GM12865 (cell line): ENCODE data around the gene VKORC1L1.
"Not testable (repeated sequence)": the region's sequence is repeated elsewhere in the genome, so short reads cannot be mapped to it uniquely, and the experiment has no call there.

Experiments
- DNase-seq: peaks from one replicate; pipeline ENCODE4 v3.0.0; 2010; ENCODE audit warnings: low read depth
- H3K4me3 ChIP-seq: 2 replicates; pipeline ENCODE4 v1.5.1; 2011; ENCODE audit warnings: mild to moderate bottlenecking, low read depth, low read length, control low read depth
- TF ChIP-seq, protein P1 (sequence below): IDR thresholded peaks from 2 replicates; pipeline ENCODE4 v1.5.1; 2011; ENCODE audit warnings: low read length, control low read depth, low read depth, inconsistent platforms; ENCODE audit not compliant: insufficient read depth; ENCODE audit errors: missing control alignments

The VKORC1L1 gene

GRCh38 chr7:65872776-65873581 lies at the start of gene VKORC1L1:
TSS of gene VKORC1L1 (plus strand) at chr7:65873074. CDS start at chr7:65873372, 298 bp downstream.
- peak; percentile 97 for DNase-seq
- H3K4me3 ChIP-seq: peak within 1 kb of the TSS; percentile 82
- TF ChIP-seq, protein P1, sequence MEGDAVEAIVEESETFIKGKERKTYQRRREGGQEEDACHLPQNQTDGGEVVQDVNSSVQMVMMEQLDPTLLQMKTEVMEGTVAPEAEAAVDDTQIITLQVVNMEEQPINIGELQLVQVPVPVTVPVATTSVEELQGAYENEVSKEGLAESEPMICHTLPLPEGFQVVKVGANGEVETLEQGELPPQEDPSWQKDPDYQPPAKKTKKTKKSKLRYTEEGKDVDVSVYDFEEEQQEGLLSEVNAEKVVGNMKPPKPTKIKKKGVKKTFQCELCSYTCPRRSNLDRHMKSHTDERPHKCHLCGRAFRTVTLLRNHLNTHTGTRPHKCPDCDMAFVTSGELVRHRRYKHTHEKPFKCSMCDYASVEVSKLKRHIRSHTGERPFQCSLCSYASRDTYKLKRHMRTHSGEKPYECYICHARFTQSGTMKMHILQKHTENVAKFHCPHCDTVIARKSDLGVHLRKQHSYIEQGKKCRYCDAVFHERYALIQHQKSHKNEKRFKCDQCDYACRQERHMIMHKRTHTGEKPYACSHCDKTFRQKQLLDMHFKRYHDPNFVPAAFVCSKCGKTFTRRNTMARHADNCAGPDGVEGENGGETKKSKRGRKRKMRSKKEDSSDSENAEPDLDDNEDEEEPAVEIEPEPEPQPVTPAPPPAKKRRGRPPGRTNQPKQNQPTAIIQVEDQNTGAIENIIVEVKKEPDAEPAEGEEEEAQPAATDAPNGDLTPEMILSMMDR: no peak

GRCh38 chr7:65827366-65827765 lies 45.5 kb upstream of the VKORC1L1 start:
- H3K4me3 ChIP-seq: no peak overlapping the region
- TF ChIP-seq, protein P1: no peak
- DNase-seq: no peak

DNA sequence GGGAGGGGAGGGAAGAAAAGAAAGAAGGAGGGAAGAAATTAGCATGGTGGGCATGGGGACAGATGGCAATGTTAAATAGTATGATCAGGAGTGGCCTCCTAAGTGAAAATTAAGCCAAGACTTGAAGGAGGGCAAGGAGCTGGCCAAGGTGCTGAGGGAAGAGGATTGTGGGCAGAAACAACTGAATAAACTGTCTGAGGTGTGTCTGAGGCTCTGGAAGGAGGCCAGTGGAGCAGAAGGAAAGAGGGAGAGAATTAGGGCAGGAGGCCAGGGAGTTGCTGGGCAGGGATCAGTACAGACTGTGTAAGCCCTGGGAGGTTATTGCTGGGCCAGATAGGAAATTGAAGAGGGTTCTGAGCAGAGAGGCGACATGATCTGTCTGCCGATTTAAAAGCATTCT lies 40.6 kb upstream of the VKORC1L1 start:
- TF ChIP-seq, protein P1: no peak
- no peak for DNase-seq
- H3K4me3 ChIP-seq: no peak overlapping the region

DNA sequence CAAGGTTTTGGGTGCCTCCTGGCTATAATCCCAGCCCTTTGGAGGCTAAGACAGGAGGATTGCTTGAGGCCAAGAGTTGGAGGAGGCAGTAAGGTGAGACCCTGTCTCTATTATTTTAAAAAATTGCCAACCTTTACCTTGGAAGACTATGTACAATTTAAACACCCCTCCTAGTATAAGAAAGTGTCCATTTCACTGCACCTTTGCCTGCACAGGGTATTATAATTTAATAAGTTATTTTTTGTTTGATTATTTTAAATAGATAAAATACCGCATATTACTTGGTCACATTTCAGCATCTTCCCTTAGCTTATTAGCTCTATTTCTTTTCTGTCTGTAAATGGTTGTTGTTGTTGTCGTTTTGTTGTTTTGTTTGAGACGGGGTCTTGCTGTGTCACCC lies 36.2 kb upstream of the VKORC1L1 start:
- H3K4me3 ChIP-seq, DNase-seq: not testable (repeated sequence)

DNA sequence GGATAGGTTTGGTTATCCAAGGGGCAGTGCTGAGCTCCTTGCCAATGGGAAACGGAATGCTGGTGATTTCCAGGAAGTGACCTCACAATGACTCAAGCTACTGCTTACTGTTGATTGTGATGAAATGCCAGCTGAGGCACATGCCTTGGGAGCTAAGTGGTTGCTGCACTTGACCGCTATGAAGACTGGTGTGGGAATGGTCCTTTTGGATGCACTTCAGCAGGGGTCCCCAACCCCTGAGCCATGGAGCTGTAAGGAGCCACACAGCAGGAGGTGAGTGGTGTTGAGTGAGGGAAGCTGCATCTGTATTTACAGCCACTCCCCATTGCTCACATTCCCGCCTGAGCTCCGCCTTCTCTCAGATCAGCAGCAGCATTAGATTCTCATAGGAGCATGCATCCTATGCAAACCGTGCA lies 35.3 kb upstream of the VKORC1L1 start:
- DNase-seq: not testable (repeated sequence)

DNA sequence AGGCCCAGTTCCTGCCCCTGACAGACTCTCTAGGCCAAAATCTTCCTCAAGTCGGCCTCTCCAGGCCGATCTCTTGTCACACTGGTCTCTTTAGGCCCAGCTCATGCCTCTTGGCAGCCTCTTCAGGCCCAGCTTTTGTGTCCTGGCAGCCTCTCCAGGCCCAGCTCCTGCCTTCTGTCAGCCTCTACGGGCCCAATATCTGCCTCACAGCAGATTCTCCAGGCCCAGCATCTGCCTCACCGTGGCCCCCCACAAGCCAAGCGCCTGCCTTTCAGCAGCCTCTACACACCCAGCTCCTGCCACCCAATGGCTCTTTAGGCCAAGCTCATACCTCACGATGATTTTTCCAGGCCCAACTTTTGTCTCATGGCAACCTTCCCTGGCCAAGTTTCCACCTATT lies 33.0 kb upstream of the VKORC1L1 start:
- H3K4me3 ChIP-seq: no peak overlapping the region
- no peak for DNase-seq
- TF ChIP-seq, protein P1: no peak

More for the DNA sequence above, 35.3 kb upstream of the VKORC1L1 start:
- not testable (repeated sequence) for H3K4me3 ChIP-seq

DNA sequence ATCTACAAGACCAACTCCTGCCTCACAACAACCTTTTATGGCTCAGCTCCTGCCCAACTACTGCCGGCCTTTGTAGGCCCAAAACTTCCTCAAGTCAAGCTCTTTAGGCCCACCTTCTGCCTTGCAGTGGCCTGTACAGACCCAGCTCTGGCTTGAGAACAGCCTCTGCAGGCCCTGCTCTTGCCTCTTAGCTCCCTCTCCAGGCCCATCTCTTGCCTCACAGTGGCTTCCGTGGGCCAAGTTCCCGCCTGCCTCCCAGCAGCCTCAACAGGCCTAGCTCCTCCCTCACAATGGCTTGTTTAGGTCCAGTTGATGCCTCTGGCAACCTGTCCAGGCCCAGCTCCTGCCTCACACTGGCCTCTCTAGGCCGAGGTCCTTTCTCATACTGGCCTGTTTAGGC lies 32.4 kb upstream of the VKORC1L1 start:
- peak; percentile 9 for DNase-seq
- H3K4me3 ChIP-seq: no peak overlapping the region
- TF ChIP-seq, protein P1: no peak

GRCh38 chr7:65843616-65844015 lies 29.3 kb upstream of the VKORC1L1 start:
- not testable (repeated sequence) for H3K4me3 ChIP-seq, DNase-seq
